ENCODE data around the gene BHLHE23. TPM values are rescaled to one million over a fixed set of nuclear protein-coding genes. Genes with fewer than 3 reads are reported as not detected.

BHLHE23 gene
- total and polyA plus RNA-seq, 2 donors from 2014 or later = not detected

- Histone ChIP-seq H3K9me3 (ENCODE audit: control insufficient read depth in 2 of 3, insufficient read depth in 1 of 3, low read length in 3 of 3) (peaks cover 0 to 2% (median 0%) of the 10 kb centered on the region in 3 donors), H3K27ac (ENCODE audit: low read depth in 2 of 2, low read length in 2 of 2) (no peak overlapping the region), H3K9ac (ENCODE audit: low read length in 3 of 3) (no peak overlapping the region), H3K27me3 (ENCODE audit: control insufficient read depth, insufficient read depth, low read length) (no peaks in the 10 kb centered on the region), H3K4me1 (ENCODE audit: control insufficient read depth in 2 of 3, insufficient read depth in 2 of 3, low read depth in 1 of 3, low read length in 3 of 3) (no peaks in the 10 kb centered on the region), H3K4me3 (ENCODE audit: low read length in 3 of 3) (no peak overlapping the region), H3K36me3 (ENCODE audit: control insufficient read depth in 2 of 3, insufficient read depth in 3 of 3, low read length in 3 of 3) (no peaks in the 10 kb centered on the region)
- FAIRE-seq (no peak), DNase-seq (peak in 1 of 5 donors; percentile 58)
- no peak for TF ChIP-seq CTCF (IDR thresholded peaks at IDR 0.05; ENCODE audit: borderline replicate concordance, extremely low read depth, insufficient read depth)
- intact Hi-C loops (cut with DNase I) = loop anchor here (10.0 kb wide), 1 partner anchor 125 kb away; no protein-coding TSS in a partner anchor
Measured at GRCh38 chr20:63049561-63050221, 42.9 kb upstream of the BHLHE23 start.

DNA sequence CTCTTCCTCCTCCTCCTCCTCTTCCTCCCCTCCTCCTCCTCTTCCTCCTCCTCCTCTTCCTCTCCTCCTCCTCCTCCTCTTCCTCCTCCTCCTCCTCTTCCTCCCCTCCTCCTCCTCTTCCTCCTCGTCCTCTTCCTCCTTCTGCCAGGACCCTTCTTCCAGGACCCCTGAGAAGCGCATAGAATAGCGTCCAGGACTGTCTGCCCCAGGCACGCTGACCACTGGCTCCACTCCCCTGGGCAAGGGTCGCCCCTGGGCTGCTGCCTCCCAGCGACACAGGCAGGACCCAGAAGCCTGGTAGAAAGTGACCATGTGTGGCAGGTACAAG, 42.4 kb upstream of the BHLHE23 start:
- Histone ChIP-seq H3K9ac (ENCODE audit: low read length in 3 of 3) (no peak overlapping the region), H3K27me3 (ENCODE audit: control insufficient read depth, insufficient read depth, low read length) (no peaks in the 10 kb centered on the region), H3K4me3 (ENCODE audit: low read length in 3 of 3) (no peak overlapping the region), H3K36me3 (ENCODE audit: control insufficient read depth in 2 of 3, insufficient read depth in 3 of 3, low read length in 3 of 3) (no peaks in the 10 kb centered on the region), H3K4me1 (ENCODE audit: control insufficient read depth in 2 of 3, insufficient read depth in 2 of 3, low read depth in 1 of 3, low read length in 3 of 3) (no peaks in the 10 kb centered on the region), H3K27ac (ENCODE audit: low read depth in 2 of 2, low read length in 2 of 2) (no peak overlapping the region), H3K9me3 (ENCODE audit: control insufficient read depth in 2 of 3, insufficient read depth in 1 of 3, low read length in 3 of 3) (peaks cover 0 to 2% (median 0%) of the 10 kb centered on the region in 3 donors)
- peak in 1 of 5 donors; percentile 49 for DNase-seq
- no peak for FAIRE-seq
- intact Hi-C loops (cut with DNase I) = no loop called here
- TF ChIP-seq CTCF (IDR thresholded peaks at IDR 0.05; ENCODE audit: borderline replicate concordance, extremely low read depth, insufficient read depth) = no peak

DNA sequence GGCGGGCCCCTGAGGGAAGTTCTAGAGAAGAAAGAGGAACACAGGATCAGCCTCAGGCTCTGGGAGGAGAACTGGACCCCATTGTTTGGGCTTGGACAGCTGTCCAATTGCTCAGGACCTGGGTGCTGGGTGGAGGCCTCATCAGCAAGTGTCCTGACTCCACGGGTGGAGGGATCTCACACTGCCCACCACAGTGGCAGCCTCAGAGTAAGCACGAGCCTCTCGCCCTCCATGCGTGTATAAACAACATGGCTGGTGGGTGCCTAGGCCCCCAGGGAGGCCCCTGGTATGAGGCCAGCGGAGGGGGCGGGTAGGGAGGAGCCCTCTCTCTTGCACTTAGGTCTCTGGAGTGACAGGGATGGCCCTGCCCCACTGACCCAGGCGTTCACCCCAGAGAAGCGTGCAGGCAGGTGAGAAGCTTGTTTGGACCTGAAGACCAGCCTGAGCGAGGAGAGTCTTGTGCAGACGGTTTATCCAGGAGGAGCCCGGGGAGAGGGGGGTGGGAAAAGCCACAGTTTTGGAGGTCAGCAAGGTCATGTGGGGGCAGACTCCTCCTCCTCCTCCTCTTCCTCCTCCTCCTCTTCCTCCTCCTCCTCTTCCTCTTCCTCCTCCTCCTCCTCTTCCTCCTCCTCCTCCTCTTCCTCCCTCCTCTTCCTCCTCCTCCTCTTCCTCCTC, 41.9 kb upstream of the BHLHE23 start:
- H3K4me3 ChIP-seq (ENCODE audit: low read length in 3 of 3) = no peak overlapping the region
- no peak for TF ChIP-seq CTCF (IDR thresholded peaks at IDR 0.05; ENCODE audit: borderline replicate concordance, extremely low read depth, insufficient read depth)
- no peak overlapping the region for H3K27ac ChIP-seq (ENCODE audit: low read depth in 2 of 2, low read length in 2 of 2)
- peaks cover 0 to 2% (median 0%) of the 10 kb centered on the region in 3 donors for H3K9me3 ChIP-seq (ENCODE audit: control insufficient read depth in 2 of 3, insufficient read depth in 1 of 3, low read length in 3 of 3)
- H3K4me1 ChIP-seq (ENCODE audit: control insufficient read depth in 2 of 3, insufficient read depth in 2 of 3, low read depth in 1 of 3, low read length in 3 of 3) = no peaks in the 10 kb centered on the region
- H3K36me3 ChIP-seq (ENCODE audit: control insufficient read depth in 2 of 3, insufficient read depth in 3 of 3, low read length in 3 of 3) = no peaks in the 10 kb centered on the region
- FAIRE-seq (no peak), DNase-seq (peak in 1 of 5 donors; percentile 48)
- no peak overlapping the region for H3K9ac ChIP-seq (ENCODE audit: low read length in 3 of 3)
- intact Hi-C loops (cut with DNase I) = no loop called here
- H3K27me3 ChIP-seq (ENCODE audit: control insufficient read depth, insufficient read depth, low read length) = no peaks in the 10 kb centered on the region

Measured in kidney (tissue), 14 donors.